ENCODE data around the gene AADACL3. TPM values are rescaled to one million over a fixed set of nuclear protein-coding genes. Genes with fewer than 3 reads are reported as not detected.
"Not testable (repeated sequence)": the region's sequence is repeated elsewhere in the genome, so short reads cannot be mapped to it uniquely, and the experiment has no call there.

Gene AADACL3, protein sequence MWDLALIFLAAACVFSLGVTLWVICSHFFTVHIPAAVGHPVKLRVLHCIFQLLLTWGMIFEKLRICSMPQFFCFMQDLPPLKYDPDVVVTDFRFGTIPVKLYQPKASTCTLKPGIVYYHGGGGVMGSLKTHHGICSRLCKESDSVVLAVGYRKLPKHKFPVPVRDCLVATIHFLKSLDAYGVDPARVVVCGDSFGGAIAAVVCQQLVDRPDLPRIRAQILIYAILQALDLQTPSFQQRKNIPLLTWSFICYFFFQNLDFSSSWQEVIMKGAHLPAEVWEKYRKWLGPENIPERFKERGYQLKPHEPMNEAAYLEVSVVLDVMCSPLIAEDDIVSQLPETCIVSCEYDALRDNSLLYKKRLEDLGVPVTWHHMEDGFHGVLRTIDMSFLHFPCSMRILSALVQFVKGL
- total RNA-seq: not detected

DNA sequence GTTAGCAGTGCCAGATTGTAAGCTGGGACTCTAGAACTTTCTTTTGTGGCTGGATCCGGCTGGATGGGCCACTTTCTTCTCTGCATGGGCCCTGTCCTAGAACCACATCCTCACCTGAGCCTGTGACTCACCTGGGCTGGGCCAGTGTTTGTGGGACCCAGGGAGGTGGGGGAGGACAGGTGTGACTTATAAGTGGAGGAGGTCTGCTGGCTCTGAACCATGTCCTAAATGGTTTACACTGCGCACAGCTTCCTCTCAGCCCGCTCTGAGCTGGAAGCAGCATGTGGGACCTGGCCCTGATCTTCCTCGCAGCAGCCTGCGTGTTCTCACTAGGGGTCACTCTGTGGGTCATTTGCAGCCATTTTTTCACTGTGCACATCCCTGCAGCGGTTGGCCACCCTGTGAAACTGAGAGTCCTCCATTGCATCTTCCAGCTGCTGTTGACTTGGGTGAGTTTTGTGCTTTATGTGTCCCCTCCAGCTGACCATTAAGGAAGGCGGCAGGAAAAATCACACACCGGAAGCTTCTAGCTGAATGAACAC is at the start of gene AADACL3:
TSS of gene AADACL3 (plus strand) at position 215 of the 542 bp plus-strand sequence. CDS start at position 282, 67 bp downstream.
- DNase-seq (ENCODE audit: low read depth in 2 of 3, low spot score in 2 of 3): no peak

DNA sequence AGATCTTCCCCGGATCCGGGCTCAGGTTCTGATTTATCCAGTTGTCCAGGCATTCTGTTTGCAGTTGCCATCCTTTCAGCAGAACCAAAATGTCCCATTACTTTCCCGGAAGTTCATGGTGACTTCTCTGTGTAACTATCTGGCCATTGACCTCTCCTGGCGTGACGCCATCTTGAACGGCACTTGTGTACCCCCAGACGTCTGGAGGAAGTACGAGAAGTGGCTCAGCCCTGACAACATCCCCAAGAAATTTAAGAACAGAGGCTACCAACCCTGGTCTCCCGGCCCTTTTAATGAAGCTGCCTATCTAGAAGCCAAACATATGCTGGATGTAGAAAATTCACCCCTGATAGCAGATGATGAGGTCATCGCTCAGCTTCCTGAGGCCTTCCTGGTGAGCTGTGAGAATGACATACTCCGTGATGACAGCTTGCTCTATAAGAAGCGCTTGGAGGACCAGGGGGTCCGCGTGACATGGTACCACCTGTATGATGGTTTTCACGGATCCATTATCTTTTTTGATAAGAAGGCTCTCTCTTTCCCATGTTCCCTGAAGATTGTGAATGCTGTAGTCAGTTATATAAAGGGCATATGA is 49.7 kb upstream of the AADACL3 start:
- DNase-seq (ENCODE audit: low read depth in 2 of 3, low spot score in 2 of 3): no peak

DNA sequence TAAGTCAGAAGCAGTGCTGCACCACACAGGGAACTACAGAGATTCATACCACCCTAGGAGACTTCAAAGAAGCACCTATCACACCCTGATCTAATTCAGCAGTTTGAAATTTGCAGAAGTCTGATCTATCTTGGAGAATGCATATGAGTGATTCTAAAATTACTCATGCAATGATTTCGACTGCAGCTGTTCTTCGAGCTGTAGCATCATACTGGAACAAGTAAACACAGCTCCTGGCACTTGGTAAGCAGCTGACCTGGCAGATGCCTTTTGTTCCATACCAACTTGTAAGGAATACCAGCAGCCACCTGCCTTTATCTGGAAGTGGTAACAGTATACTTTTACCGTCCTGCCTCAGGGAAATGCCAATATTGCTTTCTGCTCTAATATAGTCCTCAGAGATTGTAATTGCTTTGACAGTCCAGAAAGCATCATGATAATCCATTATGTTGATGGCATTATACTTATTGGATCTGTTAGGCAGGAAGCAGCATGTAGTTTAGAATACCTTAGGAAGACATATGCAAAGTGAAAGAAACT is 46.3 kb upstream of the AADACL3 start:
- no peak for DNase-seq (ENCODE audit: low read depth in 2 of 3, low spot score in 2 of 3)

DNA sequence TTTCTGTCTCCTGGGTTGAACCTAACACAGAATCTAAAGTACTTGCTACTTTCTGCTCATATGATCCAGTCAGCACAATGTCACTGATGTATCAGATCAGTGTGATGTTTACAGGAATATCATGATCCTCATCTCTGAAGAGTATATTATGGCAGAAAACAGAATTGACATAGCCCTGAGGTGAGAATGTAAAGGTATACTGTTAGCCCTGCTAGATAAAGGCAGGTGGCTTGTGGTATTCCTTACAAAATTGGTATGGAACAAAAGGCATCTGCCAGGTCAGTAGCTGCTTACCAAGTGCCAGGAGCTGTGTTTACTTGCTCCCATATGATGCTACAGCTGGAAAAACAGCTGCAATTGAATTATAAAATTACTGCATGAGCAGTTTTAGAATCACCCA is 41.6 kb upstream of the AADACL3 start:
- DNase-seq (ENCODE audit: low read depth in 2 of 3, low spot score in 2 of 3): no peak

DNA sequence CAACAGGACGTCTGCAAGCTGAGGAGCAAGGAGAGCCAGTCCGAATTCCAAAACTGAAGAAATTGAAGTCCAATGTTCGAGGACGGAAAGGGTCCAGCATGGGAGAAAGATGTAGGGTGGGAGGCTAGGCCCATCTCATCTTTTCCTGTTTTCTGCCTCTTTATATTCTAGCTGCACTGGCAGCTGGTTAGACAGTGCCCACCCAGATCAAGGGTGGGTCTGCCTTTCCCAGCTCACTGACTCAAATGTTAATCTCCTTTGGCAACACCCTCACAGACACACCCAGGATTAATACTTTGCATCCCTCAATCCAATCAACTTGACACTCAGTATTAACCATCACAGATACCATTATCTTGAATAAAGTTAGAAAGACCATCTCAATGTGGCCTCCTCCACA is 39.8 kb upstream of the AADACL3 start:
- DNase-seq (ENCODE audit: low read depth in 2 of 3, low spot score in 2 of 3): not testable (repeated sequence)

DNA sequence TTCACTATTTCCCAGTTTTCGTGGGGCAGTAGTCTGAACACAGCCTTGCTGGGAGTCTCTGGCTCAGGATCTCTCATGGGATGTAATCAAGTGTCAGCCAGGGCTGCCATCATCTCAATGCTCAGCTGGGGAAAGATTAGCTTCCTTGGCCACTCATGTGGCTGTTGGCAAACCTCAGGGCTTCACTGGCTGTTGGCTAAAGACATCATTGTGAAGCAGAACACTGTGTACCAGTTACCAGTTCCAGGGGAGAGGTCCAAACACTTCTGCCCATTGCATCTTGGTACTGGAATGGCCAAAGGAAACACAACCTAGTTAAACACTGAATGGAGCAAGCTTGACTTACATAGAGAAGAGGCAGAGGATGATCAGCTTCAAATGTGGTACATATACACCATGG is 38.3 kb upstream of the AADACL3 start:
- no peak for DNase-seq (ENCODE audit: low read depth in 2 of 3, low spot score in 2 of 3)

DNA sequence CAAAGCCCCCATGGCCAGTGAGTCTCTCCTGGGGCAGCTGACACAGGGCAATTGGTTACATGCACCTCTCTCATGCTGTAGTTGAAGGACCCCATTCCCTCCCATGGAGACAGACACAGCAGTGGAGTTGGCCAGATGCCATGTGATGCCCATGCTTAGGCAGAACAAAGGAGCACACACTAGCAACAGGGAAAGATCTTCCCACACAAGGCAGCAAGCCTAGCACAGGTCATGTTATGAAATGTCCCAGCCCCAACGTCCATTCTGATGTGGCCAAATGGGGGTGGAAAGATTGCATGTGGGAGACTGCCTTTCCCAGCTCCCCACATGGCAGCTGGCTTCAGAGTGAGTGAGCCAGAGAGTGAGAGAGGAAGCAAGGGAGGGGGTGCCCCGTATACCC is 37.6 kb upstream of the AADACL3 start:
- DNase-seq (ENCODE audit: low read depth in 2 of 3, low spot score in 2 of 3): no peak

DNA sequence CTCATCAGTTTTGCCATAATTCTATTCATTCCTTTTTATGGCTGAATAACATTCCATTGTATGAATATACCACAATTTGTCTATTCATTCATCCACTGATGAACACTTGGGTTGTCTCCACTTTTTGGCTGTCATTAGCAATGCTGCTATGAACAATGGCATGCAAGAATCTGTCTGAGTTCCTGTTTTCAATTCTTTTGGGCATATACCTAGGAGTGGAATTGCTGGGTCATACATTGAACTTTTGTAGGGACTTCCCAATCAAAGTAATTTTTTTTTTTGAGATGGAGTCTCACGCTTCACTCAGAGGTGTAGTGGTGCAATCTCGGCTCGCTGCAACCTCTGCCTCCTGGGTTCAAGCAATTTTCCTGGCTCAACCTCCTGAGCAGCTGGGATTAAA is 37.1 kb upstream of the AADACL3 start:
- DNase-seq (ENCODE audit: low read depth in 2 of 3, low spot score in 2 of 3): no peak

DNA sequence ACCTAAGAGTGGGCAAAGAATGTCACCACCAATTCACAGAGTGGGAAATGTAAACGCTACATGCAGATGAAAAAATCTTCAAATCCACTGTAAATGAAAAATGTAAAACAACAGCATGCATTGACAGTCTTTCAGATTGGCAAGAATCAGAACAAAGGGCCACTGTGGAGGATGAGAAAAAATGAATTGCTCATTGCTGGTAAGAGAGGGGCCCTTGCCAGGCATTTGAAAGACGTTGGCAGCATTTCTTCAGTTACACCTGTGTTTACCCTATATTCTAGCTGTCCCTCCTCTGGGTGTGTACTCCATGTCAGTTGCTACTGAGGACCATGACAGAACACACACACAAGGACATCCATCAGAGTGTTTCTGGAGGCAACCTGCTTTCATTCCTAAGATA is 25.8 kb upstream of the AADACL3 start:
- no peak for DNase-seq (ENCODE audit: low read depth in 2 of 3, low spot score in 2 of 3)

DNA sequence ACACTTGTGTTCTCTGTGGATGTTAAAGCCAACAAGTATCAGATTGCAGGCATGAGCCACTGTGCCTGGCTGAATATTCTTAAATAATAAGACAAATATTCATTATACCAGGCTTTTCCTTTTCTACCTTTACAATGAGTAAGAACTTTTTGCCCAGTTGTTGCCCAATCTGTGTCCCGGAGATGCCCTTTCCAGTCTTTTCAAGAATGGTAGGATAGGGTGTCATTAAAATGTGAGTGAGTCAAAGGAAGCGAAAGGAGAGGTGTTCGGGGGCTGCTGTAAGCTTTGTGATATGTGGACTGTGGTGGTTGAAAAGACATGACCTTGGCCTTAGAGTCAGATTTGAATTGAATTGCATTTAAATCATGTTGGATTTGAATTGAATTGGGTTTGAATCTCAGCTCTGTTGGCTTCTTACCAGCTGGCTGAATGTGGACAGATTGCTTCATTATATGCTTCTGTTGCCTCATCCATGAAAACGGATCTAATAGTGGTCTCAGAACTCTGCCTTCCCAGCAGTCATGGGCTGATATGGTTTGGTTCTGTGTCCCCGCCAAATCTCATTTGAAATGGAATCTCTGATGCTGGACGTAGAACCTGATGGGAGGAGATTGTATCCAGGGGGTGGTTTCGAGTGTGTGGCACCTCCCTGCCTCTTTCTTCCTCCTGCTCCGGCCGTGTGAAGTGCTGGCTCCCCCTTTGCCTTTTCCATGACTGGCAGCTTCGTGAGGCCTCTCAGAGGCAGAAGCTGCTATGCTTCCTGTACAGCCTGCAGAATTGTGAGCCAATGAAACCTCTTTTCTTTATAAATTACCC is 22.7 kb upstream of the AADACL3 start:
- DNase-seq (ENCODE audit: low read depth in 2 of 3, low spot score in 2 of 3): no peak

DNA sequence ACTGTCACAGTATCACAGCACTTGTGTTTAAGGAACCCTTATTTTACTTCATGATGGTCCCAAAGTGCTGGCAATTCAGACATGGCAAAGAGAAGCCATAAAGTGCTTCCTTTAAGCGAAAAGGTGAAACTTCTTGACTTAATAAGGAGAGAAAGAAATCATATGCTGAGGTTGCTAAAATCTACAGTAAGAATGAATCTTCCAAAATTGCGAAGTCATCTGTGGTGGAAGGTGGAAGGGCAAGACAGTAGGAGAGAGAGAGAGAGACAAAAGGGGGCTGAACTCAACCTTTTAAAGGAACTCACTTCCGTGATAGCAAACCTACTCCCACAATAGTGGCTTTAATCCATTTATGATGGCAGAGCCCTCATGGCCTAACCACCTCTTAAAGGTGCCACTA is 19.3 kb upstream of the AADACL3 start:
- no peak for DNase-seq (ENCODE audit: low read depth in 2 of 3, low spot score in 2 of 3)

DNA sequence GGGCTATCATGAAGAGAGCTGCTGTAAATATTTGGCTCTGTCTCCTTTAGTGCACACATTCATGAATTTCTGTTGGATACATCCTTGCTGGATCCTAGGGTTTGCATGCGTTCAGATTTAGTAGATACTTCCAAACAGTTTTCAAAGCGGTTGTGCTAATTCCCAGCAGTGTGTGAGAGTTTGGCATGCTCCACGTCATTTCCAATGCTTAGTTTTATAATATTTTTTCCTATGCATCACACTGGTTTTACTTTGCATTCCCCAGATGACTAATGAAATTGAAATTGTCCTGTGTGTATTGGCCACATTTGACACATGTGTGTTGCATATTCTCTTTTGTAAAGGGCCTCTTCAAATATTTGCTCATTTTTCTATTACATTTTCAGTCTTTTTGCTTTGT is 18.5 kb upstream of the AADACL3 start:
- no peak for DNase-seq (ENCODE audit: low read depth in 2 of 3, low spot score in 2 of 3)

DNA sequence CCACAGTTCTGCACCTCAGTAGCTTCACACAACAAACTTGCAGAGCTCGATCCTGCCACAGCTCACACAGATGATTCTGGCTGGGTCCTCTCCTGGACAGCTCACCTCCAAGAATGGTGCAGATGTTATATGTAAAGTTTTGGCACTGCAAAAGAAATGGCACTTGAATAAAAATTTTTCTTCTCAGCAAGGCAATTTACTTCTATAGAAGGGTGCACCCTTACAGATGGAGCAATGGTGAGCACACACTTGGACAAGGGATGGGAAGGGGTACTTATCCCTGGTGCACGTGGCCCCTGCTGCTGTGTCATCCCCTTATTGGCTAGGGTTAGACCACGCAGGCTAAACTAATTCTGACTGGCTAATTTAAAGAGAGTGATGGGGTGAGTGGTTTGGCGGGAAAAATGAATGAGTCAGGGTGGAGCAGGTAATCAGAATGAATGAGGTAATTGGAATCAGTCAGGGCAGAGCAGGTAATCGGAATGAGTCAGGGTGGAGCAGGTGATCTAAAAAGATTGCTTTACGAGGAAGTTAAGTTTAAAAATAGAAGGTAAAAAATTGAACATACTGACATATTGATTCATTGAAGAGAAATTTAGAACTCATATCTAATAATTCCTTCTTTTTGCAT is 12.0 kb upstream of the AADACL3 start:
- DNase-seq (ENCODE audit: low read depth in 2 of 3, low spot score in 2 of 3): no peak

DNA sequence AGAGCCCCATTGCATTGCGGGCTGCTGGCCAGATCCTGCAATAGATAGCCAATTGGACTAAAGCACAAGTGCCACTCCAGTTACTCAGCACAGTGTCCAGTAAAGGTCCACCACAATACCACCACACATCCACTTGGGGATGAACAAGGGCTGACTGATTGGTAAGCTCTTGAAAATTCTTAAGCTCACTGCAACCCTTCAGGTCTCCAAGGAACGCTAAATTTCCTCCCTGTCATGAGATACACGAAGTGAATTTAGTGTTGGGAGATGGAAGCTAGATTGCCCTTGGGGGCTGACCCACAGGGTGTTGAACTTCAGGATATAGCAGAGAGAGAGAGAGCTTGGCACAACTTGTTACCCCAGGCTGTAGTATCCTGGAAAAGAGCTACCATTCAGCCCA is 9.8 kb upstream of the AADACL3 start:
- DNase-seq (ENCODE audit: low read depth in 2 of 3, low spot score in 2 of 3): no peak

DNA sequence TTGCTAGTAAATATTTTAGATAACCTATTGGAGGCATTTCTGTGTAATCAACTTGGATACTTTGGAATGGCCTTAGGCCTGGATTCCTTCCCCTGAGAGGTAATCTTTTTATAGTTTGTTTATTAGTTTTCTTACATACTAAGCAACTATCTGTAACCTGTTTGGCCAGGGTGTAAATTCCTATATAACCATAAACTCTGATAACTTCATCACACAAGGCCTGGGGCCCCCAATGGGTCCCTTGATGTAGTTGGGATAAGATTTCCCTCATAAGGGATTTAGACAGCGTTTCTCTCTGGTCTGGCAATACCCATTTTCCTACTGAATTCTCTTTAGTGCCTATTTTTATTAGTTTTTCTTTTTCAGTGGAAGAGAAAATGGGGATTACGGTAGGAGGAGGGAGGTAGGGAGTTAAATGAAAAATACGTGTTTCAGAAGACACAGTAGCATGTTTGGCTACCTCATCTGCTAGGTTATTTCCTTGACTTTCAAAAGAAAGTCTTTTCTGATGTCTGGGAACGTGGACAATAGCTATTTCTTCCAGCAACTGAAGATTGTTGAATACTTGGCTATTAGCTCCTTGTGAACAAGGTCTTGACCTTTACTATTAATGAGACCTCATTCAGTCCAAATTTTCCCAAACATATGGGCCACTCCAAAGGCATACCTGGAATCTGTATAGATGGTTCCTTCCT is 7.4 kb upstream of the AADACL3 start:
- DNase-seq (ENCODE audit: low read depth in 2 of 3, low spot score in 2 of 3): no peak

DNA sequence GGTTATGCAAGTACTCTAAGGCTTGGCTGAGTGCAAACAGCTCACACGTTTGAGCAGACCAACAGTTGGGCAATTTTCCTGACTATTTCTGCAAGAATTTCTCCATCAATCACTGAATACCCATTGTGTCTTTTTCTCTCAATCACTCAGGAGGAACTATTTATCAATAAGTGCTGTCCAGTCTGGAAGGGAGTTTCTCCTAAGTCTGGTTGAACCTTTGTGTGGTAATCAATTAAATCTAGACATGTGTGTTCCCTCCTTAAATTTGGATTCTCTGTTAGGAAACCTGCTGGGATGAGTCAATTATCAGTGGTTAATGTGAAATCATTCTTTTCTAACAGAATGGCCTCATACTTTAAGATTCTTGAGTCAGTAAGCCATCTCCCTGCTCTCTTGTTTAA is 6.8 kb upstream of the AADACL3 start:
- DNase-seq (ENCODE audit: low read depth in 2 of 3, low spot score in 2 of 3): no peak

DNA sequence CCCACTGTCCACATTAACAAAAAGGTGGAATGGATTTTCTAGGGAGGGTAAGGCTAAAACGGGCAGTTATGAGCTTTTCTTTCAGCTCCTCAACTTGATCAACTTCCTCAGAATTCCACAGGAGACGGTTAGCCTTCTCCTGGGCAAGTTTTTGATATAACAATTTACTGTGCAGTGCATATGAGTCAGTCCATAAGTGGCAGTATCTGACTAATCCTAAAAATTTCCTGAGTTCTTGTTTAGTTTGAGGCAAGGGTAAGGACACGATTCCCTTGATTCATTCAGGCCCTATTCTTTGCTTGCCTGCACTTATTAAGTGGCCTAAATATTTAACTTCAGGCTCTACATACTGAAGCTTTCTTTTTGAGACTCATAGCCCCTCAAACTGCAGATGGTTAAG is 6.2 kb upstream of the AADACL3 start:
- DNase-seq (ENCODE audit: low read depth in 2 of 3, low spot score in 2 of 3): no peak

DNA sequence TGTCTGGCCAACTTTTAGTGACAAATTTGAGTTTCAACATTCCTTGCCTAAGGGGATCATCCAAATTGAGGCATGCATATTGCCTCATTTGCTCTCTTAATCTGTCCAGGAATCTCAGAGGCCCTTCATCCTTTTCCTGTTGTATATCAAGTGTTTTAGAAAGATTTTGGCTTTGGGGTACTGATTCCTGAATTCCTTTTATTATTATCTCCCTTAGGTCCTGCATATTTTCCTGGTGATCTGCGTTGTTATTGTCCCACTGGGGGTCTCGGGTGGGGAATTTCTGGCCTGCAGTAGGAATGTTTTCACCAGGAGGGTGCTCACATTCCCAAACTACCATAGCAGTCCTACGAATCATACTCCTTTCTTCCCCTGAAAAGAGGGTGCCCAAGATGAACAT is 4.4 kb upstream of the AADACL3 start:
- no peak for DNase-seq (ENCODE audit: low read depth in 2 of 3, low spot score in 2 of 3)

DNA sequence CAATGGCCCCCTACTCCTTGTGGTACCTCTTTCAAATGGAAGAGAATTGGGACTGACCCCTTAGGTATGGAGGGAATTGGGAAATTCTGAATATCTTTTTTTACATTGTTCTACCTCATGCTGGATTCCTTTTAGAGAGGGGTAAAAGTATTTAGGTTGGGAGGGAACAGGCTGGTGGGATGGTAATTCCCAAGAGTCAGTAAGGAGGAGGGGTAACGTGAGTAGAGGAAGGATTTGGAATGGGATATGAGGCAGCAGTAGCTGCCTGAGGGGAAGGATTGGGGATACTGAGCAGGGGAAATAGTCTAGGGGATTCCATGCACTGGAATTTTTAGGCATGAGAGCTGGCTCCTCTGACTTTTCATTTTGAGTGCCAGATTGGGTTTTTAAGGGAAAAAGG is 3.8 kb upstream of the AADACL3 start:
- no peak for DNase-seq (ENCODE audit: low read depth in 2 of 3, low spot score in 2 of 3)

DNA sequence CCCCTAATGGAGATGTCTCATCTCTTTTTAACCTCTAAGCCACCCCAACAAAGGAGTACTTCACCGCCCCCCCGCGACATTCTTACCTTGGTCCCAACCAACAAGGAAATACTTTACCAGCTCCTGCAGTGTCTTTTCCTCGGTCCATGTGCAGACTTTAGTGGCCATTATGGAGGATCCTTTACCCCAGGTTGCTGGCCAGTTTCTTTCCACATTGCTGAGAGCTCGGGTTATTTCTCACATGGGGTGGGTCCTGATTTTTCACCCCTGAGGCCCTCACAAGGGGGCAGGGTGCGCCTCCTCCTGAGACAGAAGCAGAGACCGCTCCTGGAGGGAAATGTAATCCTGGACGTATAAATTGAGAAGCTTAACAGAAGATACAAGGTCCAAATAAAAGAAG is 3.0 kb upstream of the AADACL3 start:
- DNase-seq (ENCODE audit: low read depth in 2 of 3, low spot score in 2 of 3): no peak

Measured in hematopoietic multipotent progenitor cell (in vitro differentiated cells).